GM19351 (cell line): ENCODE measurements around the gene TSPAN17.
A peak's percentile ranks its signal among the peaks of the same experiment; 100 is the strongest.

Experiments used
- ATAC-seq: cut with Tn5 transposase; IDR thresholded peaks from one replicate; pipeline ENCODE4 v1.9.1; 2021; ENCODE audit warnings: mild to moderate bottlenecking, moderate library complexity; ENCODE audit not compliant: unreplicated experiment

The TSPAN17 gene

DNA sequence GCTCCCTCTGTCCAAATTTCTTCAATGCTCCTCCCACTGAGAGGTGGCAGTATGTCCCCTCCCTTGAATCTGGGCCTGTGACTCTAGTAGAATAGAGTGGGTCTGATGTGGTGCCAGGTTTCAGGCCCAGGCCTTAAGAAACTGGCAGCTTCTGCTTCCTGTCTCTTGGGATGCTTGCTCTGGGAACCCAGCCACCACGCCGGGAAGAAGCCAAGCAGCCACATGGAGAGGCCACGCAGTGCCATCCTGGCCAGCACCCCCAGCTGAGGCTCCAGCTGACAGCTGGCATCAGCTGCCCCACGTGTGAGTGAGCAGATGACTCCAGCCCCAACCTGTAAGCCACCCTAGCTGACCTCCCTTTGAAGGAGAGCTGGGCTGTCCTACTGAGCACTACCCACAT, 7.3 kb upstream of the TSPAN17 start:
- no peak for ATAC-seq

DNA sequence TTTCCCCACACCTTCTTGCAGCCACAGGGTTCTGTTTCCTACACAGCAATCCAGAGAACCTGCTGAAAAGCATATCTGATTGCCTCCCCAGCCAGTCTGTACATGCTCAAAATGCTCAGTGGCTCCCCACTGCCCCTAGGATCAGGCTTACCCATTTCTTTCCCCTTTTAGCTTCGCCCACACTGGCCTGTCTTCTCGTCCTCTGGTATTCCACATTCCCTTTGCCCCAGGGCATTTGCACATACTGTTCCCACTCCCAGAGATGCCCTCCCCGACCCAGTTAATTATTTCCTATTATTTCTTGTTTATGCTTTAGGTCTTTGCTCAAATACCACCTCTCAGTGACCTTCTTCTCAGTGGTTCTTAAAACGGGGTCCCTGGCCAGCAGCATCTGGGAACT, 6.7 kb upstream of the TSPAN17 start:
- no peak for ATAC-seq

DNA sequence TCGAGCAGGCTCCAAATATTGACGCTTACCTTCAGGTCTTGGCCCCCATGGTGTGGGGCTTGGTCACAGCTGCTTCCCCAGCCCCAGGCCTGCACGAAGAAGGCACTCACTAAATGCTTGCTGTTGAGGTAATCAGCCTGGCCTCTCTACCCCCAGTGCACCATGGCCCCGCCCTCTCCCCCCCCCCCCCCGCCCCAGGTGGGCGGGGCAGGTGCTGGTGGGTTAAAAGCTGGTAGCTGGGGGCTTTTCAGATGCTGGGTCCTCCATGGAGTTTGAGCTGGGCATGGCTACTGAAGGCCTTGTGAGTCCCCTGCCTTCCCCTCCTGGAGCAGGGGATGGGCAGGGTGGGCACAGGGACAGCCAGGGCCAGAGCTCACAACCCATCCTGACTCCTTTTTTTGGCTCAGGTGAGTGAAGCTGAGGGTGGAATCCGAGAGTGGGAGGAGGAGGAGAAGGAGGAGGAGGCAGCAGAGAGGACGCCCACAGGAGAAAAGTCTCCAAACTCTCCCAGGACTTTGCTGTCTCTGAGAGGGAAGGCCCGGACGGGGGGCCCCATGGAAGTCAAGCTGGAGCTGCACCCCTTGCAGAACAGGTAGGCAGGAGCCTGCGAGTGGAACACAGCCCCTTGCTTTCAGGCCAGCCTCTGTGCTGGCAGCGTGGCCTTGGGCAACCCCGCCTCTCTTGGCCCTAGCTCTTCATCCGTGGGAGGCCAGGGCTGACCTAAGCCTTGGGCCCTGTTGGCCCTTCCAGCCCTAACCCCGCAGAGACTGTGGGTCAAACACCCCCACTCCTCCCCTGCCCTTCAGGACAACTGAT, 4.4 kb upstream of the TSPAN17 start:
- ATAC-seq = no peak

DNA sequence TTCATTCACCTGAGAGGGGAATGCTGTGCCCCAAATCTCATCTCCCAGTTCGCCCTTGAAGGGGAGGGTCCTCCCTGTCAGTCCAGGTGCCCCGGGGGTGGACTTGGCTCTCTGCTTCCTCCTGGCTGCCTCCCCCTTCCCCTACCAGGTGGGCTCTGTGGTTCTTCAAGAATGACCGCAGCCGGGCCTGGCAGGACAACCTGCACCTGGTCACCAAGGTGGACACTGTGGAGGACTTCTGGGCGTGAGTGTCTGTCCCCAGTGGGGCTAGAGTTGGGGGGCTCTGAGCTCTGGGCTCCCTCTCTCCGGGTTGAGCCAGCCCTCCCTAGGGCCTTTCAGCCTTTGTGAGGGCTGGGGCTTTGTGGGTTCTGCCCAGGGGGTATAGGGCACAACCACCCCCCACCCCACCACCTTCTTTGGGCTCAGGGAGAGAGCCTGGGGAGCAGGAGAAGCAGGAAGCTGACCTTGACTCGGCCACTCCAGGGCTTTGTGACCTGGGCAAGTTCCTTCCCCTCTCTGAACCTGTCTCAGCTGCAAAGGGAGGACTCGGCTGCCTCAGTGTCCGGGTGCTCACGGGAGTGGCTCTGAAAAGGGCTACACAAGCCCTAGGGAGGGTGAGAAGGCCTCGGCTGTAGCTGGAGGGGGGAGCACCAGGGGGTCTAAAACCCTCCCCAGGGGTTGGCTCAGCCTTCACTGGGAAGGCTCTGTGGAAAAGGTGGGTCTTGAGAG, 3.6 kb upstream of the TSPAN17 start:
- ATAC-seq = no peak

DNA sequence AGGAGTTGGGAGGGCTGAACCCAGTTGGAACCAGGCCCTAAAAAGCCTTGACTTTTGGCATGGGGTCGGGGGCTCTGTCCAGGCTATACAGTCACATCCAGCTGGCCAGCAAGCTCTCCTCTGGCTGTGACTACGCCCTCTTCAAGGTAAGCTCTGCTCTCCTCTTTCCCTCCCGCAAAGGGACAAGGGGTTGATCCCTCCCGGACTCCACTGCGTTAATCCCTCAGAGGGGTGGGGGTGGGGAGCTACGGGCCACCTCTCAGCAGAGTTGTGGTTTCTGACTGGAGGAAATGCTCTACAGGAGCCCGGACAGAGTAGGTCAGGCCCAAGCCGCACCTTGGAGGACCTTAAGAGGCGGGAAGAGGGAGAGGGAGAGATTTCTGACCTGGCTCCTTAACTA, 3.0 kb upstream of the TSPAN17 start:
- ATAC-seq = no peak

DNA sequence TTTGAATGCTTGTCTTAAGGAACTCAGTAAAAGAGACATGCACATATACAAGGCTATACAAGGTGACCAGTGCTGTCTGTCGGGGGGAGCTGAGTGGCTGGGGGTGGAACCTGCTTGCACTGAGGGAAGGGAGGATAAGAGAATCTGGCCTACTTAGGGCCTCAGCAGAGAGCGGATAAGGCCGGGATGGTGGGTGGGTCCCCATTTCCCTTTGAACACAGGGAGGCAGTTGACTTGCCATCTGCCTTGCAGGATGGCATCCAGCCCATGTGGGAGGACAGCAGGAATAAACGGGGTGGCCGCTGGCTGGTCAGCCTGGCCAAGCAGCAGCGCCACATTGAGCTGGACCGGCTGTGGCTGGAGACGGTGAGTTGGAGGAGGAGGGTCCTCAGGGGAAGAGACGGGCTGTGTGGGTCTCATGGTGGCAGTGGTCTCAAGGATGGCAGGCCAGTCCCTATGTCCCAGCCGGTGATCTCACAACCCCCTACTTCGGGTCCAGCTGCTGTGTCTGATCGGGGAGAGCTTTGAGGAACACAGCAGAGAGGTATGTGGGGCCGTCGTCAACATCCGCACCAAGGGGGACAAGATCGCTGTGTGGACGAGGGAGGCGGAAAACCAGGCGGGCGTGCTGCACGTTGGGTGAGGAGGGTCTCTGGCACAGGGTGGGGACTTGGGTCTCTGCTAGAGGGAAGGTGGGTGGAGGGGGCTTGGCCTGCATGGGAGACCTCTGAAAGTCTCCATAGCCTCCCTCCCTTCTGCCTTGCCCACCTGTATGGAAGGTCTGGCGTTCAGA, 2.2 kb upstream of the TSPAN17 start:
- no peak for ATAC-seq

DNA sequence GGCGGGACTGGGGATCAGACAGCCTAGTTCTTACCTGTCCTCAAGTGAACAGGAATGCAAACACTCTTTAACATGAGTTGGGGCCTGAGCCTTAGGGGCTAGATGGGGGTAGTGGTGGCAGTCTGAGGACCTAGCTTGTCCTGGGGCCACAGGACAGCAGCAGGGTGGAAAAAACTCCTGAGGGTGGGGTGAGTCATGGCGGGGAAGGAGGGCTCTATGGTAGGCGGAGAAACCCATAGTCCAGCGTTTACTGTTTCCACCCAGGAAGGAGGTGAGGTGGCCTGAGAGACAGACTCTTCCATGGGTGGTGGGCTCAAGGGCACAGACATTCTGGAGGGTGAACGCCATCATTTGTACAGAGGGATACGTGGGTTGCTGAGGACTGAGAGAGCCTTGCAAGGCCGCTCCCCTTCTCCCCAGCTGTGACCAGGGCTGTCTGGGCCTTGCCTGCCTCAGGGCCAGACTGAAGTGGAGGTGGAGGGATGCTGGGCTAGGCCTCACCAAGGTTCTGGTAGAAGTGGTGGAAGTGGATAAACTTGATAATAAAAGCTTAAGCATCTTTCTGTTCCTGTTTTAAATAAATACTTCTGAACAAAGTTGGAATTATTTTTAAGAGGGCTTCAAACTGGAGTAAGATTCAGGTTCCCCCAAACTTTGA, 1.1 kb upstream of the TSPAN17 start:
- no peak for ATAC-seq

DNA sequence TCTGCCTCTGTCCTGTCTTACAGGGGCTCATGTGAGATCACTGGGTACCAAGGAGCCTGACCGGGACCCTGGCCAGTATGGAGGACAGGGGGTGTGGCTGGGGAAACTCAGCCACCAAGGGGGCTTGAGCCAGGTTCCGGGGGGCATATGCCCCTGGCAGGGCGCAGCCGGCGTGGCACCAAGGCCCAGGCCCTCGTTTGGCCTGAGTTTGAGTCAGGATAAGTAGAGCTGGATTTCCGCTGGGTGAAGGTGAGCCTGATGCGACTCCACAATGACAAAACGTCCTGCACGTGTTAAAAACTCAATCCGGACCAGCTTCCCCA, 616 bp upstream of the TSPAN17 start:
- ATAC-seq = peak; percentile 26

DNA sequence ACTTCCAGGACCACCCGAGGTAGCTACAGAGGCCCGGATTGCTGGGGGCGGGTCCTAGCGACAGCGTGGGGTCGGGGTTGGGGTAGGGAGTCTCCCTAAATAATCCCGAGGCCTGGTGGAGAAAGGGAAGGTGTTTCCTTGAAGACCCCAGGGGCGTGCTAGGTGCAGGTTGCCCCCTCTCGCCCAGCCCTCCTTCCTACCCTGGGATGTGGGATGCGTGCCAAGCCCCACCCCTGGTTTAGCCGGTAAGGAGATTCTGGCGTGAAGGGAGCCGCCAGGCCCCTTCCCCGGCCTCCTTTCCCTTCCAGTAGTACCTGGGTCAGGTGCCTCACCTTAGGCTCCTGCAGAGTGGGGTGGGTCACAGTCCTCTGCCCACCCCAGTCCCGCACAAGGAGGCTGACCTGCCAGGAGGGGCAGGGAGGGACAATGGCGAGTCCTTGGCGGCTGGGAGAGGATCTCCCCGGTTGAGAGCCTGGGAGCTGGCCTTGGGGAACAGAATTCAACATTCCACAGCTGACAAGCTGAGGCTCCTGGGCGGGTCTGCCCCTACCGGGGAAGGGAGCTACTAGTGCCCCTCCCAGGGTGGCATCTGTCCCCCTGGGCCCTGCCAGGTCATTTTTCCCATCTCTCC, 674 bp downstream of the TSPAN17 start:
- ATAC-seq = no peak

DNA sequence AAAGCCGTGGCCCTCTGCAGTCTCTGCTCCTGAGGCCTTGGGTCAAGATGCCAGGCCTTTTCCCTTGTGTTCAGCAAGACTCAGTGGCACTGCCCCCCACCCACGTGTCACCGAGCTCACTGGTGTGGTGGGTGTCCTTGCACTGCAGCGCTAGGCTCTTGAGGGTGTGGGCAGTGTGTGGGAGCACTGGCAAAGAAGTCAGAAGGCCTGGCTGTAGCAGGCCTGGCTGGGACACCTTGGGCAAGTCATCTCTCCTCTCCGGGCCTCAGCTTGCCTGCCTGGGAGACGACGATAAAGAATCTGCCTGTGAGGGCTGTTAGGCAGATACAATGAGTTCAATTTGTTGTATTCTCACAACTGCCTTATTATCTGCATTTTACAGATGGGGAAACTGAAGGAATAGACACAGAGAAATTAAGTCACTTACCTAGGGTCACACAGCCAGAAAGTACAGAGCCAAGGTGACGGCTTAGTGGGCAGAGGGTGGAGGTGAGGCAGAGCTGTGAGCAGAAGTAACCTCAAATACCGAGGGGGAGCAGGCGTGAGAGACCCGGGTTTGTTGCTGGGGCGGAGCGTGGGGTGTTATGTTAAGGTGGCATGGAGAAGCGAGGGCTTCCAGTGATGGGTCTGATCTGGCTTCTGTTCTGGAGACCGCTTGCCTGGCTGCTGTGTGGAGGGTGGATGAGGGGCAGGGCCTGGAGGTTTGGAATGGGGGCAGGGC, 1.4 kb downstream of the TSPAN17 start:
- ATAC-seq = no peak

DNA sequence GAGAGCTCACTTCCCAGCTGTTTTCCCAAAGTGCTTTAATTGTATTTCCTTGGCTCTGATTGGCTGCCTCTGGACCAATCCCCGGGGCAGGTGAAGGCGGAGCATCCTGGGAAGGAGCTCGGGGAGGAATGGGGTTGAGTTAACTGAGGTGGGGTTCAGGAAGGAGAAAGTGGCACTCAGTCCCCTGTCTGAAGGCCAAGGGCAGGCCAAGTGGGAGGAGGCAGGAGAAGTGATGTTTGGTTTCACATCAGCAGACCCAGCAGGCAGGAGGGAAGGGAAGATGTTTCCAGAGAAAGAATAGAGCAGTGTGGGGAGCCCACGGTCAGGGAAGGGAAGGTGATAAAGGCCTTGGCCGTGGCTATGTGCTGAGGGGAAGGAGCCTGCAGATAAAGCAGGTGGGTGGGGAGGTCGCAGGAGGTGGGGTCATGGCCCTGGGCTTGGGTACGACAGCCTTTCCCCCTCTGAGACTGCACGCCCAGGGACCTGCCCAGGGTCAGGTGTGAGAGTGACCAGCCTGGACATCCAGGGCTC, 3.1 kb downstream of the TSPAN17 start:
- no peak for ATAC-seq

DNA sequence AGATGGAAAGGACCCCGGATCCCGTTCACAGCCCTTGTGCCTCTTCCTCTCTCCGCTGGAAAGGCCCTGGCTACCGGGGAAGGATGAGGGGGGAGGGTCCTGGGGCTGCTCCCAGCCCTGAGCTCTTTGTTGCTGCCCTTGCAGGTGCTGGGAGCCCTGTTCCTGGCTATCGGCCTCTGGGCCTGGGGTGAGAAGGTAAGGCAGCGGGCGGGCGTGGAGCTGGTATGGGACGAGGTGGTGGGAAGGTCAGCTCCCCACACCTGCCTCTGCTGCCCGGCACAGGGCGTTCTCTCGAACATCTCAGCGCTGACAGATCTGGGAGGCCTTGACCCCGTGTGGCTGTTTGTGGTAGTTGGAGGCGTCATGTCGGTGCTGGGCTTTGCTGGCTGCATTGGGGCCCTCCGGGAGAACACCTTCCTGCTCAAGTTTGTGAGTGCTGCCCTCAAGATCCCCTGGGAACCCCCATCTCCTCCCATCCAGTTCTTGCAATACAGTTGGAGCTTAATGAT, 4.2 kb downstream of the TSPAN17 start:
- no peak for ATAC-seq

DNA sequence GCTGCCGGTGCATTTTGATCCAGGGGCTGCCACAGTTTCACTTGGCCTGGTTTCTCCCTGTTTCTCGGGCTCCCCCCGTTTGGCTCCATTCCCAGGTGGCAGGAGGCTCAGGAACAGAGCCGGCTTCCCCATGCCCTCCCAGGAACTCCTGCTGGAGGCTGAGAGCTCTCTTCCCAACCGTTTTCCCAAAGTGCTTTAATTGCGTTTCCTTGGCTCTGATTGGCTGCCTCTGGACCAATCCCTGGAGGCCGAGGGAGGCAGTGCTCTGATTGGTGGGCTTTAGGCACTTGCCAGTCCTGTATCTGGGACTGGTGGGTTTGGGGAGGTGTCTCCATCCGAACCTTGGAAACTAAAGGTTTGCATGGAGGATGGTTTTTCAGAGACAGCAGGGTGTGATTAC, 4.9 kb downstream of the TSPAN17 start:
- ATAC-seq = no peak

DNA sequence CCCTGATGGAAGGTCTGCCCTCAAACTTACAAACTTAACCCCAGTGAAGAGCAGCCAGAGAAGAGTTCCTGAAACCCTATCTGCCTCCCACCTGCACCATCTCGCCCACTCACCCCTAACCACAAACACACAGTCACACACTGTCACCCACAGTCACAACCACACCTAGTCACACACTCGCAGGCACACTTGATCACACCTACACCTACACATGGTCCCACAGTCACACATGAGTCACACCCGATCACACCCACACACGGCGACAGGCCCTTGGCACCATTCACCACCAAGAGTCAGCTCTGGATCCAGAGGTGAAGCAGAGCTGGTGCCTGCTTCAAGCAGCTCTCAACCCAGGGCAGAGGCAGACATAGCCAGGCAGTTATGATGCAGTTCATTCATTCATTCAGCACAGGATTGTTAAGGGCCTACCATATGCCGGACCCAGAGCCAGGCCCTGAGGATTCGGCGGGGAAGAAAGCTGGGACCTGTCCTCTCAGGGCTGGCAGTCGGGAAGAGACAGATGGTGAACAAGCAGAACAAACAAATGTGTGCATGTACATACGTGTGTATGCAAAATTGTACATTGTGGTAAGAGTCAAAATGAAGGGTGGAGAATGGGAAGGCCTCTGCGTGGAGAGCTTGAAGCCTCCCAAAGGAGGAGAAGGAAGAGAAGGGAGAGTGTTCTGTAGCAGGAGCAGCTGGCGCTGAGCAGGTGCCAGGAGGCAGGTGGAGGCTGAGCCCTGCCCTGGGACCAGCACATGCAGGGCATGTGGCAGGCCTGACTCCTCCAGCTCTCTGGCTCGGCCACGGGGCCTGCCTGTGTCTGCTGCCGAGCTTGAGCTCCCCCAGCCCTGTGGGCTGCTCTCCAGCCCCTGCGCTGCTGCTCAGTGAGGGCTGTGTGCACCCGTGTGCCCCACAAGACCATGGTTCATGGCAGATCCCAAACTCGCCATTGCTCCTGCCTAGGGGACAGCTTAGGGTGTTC, 6.4 kb downstream of the TSPAN17 start:
- peak; percentile 38 for ATAC-seq

DNA sequence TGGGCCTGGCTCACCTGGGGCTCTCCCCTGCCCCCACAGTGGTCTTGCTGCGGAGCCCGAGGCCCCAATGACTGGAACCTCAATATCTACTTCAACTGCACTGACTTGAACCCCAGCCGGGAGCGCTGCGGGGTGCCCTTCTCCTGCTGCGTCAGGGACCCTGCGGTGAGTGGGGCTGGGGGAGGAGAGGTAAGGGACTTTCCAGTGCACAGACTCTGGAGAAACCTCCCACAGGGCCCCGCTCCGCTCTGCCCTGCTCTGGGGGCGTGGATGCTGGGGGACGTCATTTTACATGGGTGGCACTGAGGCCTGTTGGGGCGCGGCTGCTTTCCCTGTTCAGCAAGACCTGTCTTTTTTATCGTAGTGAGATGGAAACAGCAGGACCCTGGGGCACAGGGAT, 7.6 kb downstream of the TSPAN17 start:
- ATAC-seq = no peak

DNA sequence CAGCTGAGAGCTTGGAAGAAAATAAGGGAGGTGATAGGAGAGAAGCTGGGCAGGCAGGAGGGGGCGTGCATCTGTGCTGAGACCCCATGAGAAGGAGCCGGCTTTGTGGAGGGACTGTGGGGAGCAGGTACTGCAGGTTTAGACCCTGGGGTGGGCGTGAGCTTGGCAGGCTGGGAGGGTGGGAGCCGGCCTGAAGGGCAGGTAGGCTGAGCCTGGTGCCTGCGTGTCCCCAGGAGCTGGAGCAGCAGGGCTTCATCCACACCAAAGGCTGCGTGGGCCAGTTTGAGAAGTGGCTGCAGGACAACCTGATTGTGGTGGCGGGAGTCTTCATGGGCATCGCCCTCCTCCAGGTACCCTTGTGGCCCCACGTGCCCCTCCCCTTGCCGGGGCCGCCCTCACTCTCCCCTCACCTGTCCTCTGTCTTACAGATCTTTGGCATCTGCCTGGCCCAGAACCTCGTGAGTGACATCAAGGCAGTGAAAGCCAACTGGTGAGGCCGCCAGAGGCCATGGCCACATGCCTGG, 9.2 kb downstream of the TSPAN17 start:
- no peak for ATAC-seq

DNA sequence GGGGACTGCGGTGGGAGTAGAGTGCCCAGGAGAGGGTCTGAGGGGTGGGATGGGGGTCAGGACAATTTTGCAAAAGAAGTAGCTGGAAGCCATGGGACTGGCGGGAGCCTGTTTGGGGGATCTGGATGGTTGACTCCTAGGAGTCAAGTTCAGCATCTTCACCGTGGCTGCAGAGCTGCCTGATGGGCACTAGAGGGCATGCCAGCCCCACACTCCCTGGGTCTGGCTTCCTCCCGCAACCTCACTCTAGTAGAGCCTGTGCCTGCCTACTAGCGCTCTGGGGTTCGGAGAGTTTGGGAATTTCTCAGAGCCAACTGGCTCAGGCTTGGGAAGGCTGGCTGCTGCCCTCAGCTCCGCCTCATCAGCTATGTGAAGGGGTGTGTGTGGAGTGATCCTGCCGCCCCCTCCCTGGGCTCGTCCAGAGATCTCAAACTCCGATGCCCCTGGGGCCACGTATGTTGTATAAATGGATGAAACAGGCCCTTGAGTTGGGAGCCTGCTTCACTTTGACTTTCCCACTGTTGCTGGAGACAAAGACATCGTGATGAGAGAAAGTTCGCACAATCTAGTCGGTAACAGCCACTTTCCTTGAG, 10.8 kb downstream of the TSPAN17 start:
- peak; percentile 42 for ATAC-seq
